Kidney epithelial cell (primary cell): ENCODE results near the gene HS6ST3. TPM values are rescaled to one million over a fixed set of nuclear protein-coding genes. Genes with fewer than 3 reads are reported as not detected.

Source experiments
- DNase-seq: peaks from one replicate; pipeline ENCODE4 v3.0.0-alpha.2; 2010; ENCODE audit warnings: low read depth
- H3K27me3 ChIP-seq: 2 replicates; pipeline ENCODE4 v1.6.0; 2011; ENCODE audit warnings: low read length; ENCODE audit not compliant: control insufficient read depth, insufficient read depth
- H3K36me3 ChIP-seq: 2 replicates; pipeline ENCODE4 v1.5.1; 2011; ENCODE audit warnings: low read length; ENCODE audit not compliant: control insufficient read depth, insufficient read depth
- H3K4me3 ChIP-seq: 2 replicates; pipeline ENCODE4 v1.5.1; 2011; ENCODE audit warnings: low read depth, mild to moderate bottlenecking, control low read depth, low read length
- CTCF ChIP-seq: IDR thresholded peaks from 2 replicates; pipeline ENCODE4 v1.5.1; 2011; ENCODE audit warnings: mild to moderate bottlenecking, moderate library complexity, low read length, control low read depth, inconsistent platforms; ENCODE audit not compliant: insufficient read depth, poor library complexity, severe bottlenecking
- total RNA-seq: library from RNA; depleted of rRNA; stranded (reverse); fragments of >200 nt; gene quantifications from 2 replicates; pipeline ENCODE4 v1.2.3, GENCODE V29; 2015

Gene HS6ST3
- total RNA-seq, 1 donor from 2014 or later = 0.38 TPM

GRCh38 chr13:96632536-96633320 lies 542.8 kb downstream of the HS6ST3 start:
- no peak for TF ChIP-seq CTCF
- no peaks in the 10 kb centered on the region for H3K36me3 ChIP-seq
- no peak for DNase-seq
- H3K4me3 ChIP-seq = no peak overlapping the region
- H3K27me3 ChIP-seq = no peaks in the 10 kb centered on the region

GRCh38 chr13:96636001-96636709 lies 546.2 kb downstream of the HS6ST3 start:
- H3K4me3 ChIP-seq = no peak overlapping the region
- no peaks in the 10 kb centered on the region for H3K27me3 ChIP-seq
- no peak for DNase-seq
- H3K36me3 ChIP-seq = no peaks in the 10 kb centered on the region
- TF ChIP-seq CTCF = no peak

GRCh38 chr13:96637039-96637438 lies 547.1 kb downstream of the HS6ST3 start:
- no peak for TF ChIP-seq CTCF

GRCh38 chr13:96646101-96646500 lies 556.2 kb downstream of the HS6ST3 start:
- no peak for TF ChIP-seq CTCF
- Histone ChIP-seq H3K27me3 (no peaks in the 10 kb centered on the region), H3K36me3 (no peaks in the 10 kb centered on the region), H3K4me3 (no peak overlapping the region)
- DNase-seq = no peak

More at GRCh38 chr13:96637039-96637438, 547.1 kb downstream of the HS6ST3 start:
- Histone ChIP-seq H3K36me3 (no peaks in the 10 kb centered on the region), H3K4me3 (no peak overlapping the region), H3K27me3 (no peaks in the 10 kb centered on the region)
- DNase-seq = no peak

- no peaks in the 10 kb centered on the region for H3K36me3 ChIP-seq
These were observed 556.8 kb downstream of the HS6ST3 start for GRCh38 chr13:96646515-96647211.

More at GRCh38 chr13:96646515-96647211, 556.8 kb downstream of the HS6ST3 start:
- no peaks in the 10 kb centered on the region for H3K27me3 ChIP-seq
- TF ChIP-seq CTCF = no peak
- no peak overlapping the region for H3K4me3 ChIP-seq
- no peak for DNase-seq
